Cerebellar cortex (tissue), 1 donor: ENCODE data around the gene VPS26C.

Experiments
- DNase-seq: peaks from one replicate; pipeline ENCODE4 v3.0.0-alpha.2; 2015; ENCODE audit warnings: low spot score

The VPS26C gene

DNA sequence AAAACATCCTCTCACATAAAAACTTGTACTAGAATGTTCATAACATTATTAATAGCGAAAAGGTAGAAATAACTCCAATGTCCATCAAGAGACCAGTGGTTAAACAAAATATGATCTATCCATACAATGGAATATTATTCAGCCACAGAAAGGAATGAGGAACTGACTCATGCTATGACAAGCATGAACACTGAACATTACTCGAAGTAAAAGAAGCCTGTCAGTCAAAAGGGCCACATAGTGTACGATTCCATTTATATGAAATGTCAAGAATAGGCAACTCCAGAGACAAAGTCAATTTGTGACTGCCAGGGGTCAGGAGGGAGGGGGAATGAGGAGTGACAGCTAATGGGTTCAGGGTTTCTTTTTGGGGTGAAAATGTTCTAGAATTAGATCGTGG, 2.3 kb downstream of the VPS26C start:
- DNase-seq: no peak

DNA sequence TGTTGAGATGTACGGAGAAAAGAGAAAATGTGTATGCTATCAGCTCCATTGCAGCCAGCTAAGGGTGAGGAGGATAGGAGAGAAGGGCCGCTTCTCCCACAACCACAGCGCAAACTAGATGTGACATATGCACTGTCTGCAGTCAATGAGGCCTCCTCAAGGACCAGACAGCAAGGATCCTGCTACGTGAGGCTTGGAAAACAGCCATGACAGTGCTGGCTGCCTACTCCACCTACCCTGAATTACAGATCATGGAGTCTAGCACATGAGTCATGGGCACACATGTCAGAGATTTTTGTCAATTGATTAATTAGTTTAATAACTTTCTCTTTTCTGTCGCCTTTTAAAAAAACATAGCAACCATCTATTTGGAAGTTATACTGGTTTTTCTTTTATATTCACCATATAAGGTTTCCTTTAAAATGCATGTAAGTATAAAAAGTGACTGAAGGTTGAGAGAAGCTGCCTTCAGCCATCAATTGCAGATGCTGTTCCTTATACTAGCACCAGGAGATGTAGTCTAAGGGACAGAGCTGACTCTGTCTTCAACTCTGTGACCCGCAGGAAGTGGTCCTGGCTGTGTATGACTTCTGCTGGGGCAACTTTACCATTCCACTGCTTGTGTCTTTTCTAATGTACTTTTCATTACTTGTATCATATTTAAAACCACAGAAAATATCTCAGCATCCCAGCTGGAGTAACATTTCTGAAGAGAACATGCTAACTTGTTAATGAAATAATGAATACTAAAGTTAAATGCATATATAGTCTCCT, 3.1 kb downstream of the VPS26C start:
- DNase-seq: no peak

DNA sequence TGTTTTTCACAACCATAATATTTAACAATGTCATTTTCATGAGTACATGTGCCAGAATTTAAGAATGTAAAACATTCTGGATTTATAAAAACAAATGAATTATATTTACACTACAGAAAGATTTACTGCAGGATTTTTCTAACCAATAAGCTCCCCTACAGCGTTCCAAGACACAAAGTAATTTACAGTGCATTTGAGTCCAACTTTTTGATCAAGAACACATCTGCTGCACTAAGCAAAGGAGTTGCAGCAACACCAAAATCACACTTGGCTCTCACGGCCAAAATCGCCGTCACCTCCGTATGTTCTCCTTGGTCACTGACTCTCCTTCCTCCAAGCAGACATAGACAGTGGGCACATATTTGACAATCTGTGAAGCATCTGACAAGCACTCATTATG, 7.7 kb downstream of the VPS26C start:
- no peak for DNase-seq

DNA sequence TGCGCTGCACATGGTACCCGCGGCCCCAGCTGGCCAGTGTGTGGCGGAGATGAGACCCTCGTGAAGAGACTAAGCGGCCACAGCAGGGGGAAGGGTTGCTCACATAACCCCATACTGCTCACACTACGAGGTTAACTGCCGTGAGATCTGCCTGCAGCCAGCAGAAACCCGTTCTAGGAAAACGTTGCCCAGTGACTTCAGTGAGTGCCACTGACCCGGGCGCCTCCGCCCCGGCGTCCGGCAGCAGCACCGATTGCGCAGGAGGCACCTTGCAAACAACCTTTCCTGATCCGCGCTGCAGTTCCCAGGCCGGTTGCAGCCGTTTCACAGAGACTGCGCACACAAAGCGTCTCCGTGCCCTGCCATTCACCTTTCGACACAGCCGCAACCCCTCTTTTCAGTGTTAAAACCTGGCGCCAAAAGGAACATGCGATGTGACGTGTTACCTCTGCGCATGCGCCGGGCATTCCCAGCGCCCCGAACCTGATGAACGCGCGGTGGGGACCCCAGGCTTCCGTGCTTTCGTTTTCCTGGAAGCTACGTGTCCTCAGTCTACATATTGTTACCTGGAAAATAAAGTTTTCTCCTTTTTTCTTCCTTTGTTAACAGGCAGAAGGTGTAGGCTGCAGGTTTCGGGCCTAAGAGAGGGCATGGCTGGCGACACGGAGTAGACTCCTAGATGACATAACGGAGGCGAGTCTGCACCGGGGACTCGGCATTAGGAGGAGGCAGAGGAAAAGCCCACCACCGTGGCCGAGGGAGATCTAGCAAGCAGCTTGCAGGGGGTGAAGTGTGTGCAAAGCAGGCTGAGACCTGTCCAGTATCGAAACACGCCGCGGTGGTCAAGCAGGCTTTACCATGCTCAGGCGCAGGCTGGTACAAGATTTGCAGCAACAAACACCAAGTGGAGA, 8.9 kb downstream of the VPS26C start:
- DNase-seq: peak; percentile 83

DNA sequence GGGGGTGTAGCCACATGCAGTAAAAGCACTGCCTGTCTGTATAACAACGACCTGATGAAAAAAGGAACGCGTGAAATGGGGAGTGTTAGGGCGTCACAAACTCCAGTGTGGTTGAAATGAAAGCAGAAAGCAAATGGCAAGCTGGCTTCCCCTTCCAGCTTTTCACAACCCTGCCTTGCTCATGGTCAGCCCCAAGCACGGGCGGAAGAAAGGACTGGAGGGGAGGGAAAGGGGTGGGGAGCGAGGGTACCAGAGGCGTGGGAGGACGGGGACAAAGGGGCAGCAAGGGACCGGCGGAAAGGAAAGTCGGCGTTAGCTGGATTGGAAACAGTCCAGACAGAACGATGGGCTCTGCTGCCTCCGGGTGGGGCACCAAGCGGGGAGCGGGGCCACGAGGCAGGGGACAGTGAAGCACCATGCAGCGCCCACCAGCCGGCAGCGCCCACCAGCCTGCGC, 9.6 kb downstream of the VPS26C start:
- DNase-seq: peak; percentile 25

DNA sequence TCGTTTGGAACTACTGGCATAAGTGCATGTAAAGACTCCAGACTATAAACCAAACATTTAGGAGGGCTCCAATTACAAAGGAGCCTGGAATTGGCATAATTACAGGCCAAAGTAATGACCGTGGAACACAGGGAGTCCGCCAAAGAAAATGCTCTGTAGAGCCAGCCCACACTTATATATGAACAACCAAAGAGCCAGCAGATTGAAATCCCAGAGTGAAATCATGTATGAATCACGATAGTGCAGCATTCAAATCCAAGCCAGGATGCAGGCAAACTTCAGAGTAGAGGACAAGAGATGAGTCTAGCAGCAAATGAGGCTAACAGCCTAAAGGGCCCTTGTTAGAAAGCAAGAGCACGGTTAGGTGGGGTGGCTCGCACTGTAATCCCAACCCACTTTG, 13.1 kb downstream of the VPS26C start:
- DNase-seq: no peak

DNA sequence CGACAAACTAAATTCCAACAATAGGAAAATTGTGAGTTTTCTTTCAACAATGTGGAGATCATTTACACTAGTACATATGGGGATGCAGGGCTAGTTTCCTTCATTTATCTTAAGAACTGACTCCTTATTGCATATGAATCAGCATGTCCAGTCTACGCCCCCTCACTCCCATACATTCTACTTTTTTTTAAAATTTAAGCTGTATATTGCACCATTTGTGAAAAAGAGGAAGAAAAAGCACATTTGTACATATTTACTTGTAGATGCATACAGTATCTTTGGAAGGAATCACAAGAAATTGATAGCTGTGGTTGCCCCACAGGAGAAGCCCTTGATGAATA, 15.9 kb downstream of the VPS26C start:
- DNase-seq: no peak

DNA sequence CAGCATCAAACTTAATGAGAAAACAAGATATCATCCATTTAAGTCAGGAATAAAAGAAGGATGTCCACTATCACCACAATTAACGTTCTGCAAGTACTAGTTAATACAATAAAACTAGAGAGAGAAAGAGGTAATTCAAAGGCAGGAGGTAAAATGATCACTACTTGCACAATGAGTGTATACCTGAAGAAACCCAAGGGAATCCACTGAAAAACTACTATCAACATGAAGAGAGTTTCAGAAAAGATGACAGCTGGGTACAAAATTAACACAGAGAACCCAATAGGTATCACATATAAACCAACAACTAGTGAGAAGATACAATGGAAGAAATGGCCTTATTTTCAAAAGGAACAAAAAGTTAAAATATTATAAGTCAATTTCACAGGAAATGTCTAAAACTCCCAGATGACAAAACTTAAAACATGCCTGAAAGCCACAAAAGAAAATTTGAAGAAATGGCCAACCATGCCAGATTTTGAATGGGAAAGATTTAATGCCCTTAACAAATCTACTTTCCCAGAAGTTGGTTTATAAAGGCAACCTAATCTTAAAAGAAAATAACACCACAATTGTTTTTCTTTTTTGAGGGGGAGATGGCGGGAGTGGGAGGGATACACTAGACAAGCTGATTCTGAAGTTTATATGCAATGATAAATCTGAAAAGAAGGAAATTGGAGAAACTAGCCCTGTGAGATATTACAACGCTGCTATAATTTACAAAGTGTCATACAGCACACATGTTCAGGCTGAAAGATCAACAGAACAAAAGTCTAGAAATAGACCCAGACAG, 17.8 kb downstream of the VPS26C start:
- DNase-seq: no peak

DNA sequence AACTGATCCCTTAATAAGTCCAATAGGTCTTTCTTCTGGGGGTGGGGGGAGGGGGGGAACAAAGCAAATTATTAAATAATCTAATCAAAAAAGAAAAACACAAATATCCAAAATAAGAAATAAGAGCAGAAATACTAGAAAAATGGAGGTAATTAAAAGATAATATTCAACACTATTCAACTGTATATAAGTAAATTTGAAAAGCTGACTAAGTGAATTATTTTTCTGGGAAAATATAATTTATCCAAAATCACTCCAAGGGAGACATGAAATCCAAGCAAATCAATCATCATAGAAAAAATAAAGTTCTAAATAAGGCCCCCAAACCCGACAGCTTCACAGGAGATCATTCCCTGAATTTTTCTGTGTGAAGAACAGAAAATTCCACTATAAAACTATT, 18.8 kb downstream of the VPS26C start:
- DNase-seq: no peak

DNA sequence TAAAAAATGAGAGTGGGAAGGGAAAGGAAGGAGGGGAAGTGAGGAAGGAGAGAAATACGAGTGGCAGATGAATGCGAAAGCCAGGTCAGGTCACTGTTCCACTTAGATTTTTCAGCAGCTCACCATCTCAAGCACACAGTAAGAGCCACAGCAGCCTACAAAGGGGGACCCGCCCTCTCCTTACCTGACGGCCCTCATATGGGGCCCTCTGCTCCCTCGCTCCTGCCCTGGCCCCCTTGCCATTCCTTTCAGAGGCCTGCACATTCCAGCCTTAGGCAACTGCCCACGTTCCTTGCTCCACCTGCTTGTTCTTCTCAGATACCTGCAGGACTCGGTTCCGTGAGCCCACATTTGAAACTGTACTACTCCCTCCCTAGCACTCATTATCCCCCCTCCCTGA, 22.0 kb downstream of the VPS26C start:
- DNase-seq: no peak

DNA sequence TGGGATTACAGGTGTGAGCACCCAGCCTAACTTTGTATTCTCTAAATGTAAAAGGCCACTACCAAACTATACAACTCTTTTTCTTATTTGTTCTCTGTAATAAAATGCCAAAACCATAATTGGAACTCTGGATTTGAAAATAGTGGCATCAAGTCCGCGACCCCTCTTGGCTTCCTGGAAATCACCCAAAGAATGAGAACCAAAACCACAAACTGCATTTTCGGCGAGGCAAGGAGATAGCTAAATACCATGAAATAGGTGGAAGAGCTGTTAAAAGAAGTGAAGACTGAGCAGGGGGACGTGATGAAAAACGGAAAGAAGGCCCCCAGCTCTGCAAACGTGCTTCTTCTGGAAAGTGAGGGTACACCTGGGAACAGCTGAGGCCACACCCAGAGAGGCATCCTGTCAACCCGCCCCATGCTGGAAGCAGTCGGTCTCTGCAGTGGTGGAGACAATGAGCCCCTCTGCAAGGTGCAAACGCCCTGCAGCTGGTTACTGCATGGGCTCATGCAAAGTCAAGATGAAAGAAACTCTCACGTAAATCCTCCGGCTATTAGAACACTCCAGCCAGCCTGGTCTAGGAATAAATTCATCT, 22.5 kb downstream of the VPS26C start:
- DNase-seq: no peak

DNA sequence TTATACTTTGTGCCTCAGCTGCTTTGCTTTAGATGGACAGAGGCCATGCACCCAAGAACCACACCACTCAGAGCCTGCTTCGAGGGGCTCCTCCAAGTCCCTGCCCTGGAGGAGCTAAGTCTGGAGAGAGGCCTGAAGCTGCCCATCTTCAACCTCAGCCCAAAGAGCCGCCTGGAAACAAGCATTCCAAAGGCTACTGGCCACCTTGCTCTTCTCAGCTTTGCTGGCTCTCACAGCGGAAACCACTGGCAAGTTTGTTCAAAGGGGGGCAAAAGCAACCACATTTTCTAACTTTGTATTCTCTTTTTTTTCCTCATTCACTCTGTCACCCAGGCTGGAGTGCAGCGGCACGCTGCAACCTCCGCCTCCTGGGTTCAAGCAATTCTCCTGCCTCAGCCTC, 23.2 kb downstream of the VPS26C start:
- no peak for DNase-seq

DNA sequence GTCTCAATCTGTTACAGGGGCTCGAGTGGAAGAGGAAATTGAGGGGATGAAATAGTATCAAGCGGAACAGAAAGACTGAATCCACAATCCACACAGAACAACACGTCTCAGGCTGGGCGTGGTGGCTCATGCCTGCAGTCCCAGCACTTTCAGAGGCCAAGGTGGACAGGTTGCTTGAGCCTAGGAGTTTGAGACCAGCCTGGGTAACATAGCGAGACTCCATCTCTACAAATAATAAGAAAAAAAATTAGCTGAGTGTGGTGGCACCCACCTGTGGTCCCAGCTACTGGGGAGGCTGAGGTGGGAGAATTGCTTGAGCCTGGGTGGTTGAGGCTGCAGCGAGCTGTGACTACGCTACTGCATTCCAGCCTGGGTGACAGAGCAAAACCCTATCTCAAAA, 25.7 kb downstream of the VPS26C start:
- no peak for DNase-seq

DNA sequence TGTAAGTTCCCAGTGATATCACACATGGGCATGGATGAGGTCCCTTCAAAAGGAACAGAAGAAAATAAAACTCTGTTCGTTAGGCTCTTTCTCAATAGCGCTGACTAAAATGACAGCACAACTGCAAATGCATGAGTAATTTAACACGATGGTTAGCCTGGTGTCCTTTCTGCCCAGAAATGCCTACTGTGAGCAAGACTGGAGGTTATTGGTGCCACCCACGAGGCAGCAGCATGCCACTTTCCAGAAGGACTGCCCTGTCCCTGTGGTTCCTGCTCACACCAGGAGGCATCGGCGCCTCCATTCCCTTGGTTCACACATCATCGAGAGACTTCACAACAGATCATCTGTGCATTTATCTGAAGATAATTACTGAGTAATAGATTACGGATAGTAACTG, 26.2 kb downstream of the VPS26C start:
- DNase-seq: no peak

DNA sequence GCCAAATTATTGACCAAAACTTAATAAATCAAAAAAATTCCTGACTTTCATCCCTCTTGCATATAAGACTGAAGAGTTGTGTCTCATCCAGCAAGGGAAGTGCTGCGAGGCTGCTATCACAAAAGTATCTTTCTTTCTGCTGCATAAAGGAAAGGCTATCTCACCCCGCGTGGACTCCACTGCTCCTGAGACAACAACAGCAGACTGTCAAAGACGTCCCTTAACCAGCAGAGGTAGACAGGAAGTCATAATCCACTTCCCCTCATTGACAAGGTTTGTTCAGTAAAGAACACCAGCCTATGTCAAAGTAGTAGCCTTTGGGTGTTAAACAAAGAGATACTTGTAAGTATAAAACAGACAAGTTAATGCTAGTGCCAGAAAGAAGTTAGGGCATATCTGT, 29.4 kb downstream of the VPS26C start:
- no peak for DNase-seq

DNA sequence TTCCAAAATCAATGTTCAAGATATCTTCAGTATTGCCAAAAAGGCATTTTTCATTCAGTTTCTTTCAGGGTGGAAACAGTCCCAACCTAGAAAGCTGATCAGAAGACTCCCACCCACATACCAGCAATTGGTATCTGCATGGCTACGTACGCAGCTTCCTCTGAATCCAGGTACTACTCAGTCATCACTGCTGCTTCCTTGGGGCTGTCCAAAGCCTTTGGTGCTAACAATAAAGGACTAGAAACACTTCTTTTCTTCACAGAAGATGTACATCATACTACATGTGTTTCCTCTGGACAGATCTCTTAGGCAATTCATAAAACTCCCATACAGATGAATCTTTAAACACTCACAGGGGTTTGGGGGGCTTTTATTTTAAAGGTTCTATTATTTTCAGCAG, 29.8 kb downstream of the VPS26C start:
- no peak for DNase-seq

DNA sequence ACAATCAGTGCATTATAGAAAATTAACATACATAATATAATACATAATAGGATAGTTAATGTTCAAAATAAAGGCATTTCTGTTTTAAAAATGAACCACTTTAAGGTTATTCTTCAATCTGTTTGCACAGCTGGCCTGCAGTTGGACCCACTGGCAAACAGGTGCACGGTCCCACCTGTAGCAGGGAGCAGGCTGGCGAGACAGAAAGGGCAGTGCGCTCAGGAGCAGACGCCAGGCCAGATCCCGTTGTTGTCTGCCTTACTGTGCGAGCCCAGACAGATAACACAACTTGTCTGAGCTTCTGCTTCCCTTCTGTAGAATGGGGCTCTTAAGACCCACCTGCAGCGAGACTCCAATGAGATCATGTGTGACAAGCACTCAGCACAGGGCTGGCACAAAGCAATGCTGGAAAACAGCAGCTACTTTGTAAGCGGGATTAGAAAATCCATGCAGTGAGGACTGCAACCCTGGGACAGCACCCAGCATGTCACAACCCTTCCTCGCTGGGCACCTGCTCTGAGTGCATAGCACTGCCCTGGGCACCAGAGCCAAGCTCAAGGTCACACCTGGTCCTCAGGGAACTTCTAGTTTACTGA, 33.5 kb downstream of the VPS26C start:
- DNase-seq: no peak

DNA sequence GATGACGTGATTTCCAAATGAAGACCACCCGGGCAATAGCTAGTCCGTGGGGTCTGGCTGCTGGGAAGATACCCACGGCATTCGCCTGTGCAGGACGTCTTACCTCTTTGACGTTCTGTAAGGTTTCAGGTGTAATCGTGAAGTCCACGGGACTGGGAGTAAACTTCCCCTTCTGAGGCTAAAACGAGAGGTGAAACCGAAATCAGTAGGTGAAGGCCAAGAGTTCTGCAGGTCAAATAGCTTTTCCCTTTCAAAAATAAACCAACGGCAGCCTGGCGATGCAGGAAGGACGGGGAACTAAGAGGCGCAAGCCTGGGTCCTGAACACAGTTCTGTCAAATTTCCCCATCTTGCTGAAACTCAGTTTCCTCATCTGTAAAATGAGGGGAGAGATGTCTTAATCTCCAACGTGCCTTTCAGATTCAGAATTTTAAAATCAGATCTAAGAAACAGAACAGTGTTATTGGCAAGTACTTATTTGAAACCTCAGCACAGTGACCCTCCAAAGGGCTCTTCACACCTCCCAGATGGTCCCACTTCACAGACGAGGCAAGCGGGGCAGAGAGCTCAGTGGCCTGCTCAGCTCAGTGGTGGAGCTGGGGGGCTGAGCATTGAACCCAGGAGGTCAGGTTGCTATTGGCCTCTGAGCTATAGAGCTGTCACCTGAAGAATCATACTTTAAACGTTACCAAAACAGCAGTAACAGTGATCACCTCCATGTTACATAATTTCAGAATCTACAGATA, 34.7 kb downstream of the VPS26C start:
- DNase-seq: no peak

DNA sequence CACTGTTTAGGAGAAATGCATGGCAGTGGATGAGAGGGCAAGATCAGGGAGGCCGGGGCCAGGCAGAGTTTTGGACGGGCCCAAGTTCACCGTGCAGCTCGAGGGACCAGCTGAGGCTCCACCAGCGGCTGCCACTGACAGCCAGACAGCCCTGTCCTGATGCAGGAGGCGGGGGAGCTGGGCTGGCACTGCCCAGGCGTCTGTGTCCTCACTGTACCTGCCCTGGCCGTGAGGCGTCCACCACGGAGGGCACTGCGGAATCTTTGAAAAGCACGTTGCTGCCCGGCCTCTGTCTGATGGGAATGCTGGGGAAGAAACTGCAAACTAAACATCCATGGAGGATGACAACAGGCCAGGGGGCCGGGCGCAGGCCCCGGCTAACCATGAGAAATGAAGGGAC, 35.5 kb downstream of the VPS26C start:
- no peak for DNase-seq

DNA sequence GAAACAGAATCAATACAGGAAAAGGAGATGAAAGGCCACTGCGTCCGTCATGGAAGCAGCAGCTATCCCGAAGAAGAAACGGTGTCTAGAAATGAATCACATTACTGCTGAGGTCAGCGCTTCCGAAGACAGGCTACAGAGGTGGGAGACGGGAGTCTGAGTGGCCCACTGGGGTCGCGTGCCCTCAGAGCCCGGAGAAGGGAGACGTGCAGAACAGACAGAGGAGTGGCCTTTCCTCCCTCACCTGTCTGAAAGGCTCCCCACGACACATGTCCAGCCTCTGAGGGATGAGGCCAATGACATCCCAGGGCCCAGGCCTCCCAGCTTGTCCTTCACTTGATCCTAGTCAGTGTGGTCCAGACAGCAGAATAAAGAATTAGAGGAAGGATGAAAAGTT, 35.9 kb downstream of the VPS26C start:
- DNase-seq: no peak

DNA sequence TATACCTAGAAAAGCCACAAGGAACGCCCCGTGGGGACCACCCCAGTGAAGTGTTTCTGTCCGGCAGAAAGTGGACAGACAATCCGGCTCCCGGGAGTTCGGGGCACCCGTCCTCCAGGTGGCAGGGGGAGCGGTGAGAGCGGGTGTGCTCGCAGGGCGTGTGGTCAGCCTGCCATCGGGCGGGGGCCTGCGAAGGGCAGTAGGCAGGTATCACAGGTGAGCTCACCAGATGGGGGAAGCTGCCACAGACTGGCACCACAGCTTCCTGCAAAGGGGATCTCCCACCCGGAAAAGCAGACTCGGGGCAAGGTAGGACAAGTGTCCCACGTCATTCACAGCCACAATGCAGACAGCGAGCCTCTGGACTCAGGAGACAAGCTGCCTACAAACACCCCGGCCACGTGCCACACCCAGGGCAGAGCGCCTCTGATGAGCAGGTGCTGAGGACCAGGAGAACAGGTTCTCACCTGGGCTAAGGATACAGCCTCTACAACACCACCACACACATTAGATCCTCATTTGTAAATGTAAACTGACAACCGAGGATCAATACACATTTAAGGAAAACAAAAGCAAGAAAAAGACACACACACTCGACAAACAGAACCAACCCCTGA, 36.4 kb downstream of the VPS26C start:
- no peak for DNase-seq
